AG04450 (cell line): ENCODE data around the gene ANKRD17. TPM values are rescaled to one million over a fixed set of nuclear protein-coding genes. Genes with fewer than 3 reads are reported as not detected.

Source experiments
- CTCF ChIA-PET: fragments of 300-600, 350-600 bp; formaldehyde crosslinking; extraction: SDS; loops from one replicate; lab custom pipeline; 2022; ENCODE audit warnings: antibody characterized with exemption, inconsistent platforms; lab: Charles Lee
- POLR2A ChIA-PET: fragments of 350-600 bp; formaldehyde crosslinking; extraction: SDS; loops from one replicate; lab custom pipeline; 2021; ENCODE audit warnings: antibody characterized with exemption, inconsistent platforms; lab: Yijun Ruan, JAX
- DNase-seq: peaks from one replicate; pipeline ENCODE4 v3.0.0-alpha.2; 2011; ENCODE audit warnings: low read depth, low spot score
- H3K27ac ChIP-seq: one replicate; pipeline ENCODE4 v1.5.1; 2012; ENCODE audit warnings: low read depth, low read length, control low read depth
- H3K27me3 ChIP-seq: one replicate; pipeline ENCODE4 v1.6.0; 2012; ENCODE audit warnings: low read length; ENCODE audit not compliant: control insufficient read depth, insufficient read depth
- H3K4me3 ChIP-seq: 2 replicates; pipeline ENCODE4 v1.5.1; 2011; ENCODE audit warnings: mild to moderate bottlenecking, low read depth, low read length, control low read depth
- H3K9me3 ChIP-seq: 2 replicates; pipeline ENCODE4 v1.5.1; 2012; ENCODE audit warnings: low read length; ENCODE audit not compliant: control insufficient read depth, insufficient read depth
- polyA plus RNA-seq: library from polyadenylated mRNA; depleted of rRNA; stranded (reverse); fragments of >200 nt; gene quantifications from 2 replicates; pipeline ENCODE4 v1.2.3, GENCODE V29; 2011
- TF ChIP-seq, protein P1 (sequence below): IDR thresholded peaks from 2 replicates; pipeline ENCODE4 v1.5.1; 2011; ENCODE audit warnings: low read depth, low read length, control low read depth, inconsistent platforms

Gene ANKRD17
- polyA plus RNA-seq, 1 experiment = 71.1 TPM

DNA sequence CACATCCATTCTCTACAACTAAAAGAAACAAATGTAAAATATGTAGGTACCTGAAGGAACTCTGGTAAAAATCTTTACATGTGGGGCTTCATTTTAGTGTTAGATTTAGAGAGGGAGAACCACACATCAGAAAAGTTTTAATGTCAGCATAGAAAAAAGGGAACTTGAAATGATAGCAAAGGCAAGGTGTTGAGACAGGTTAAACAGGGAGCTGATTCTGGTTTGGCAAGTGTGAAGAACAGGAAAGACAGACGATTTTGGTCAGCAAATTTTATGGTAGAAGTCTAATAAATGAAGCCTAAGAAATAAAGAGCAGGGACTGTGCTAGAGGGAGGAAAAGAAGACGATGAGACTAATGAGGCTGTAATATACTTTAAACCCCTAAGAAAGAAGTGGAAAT lies 121.5 kb downstream of the ANKRD17 start:
- no peak overlapping the region for H3K4me3 ChIP-seq
- no peaks in the 10 kb centered on the region for H3K9me3 ChIP-seq
- no peak for DNase-seq
- TF ChIP-seq, protein P1, sequence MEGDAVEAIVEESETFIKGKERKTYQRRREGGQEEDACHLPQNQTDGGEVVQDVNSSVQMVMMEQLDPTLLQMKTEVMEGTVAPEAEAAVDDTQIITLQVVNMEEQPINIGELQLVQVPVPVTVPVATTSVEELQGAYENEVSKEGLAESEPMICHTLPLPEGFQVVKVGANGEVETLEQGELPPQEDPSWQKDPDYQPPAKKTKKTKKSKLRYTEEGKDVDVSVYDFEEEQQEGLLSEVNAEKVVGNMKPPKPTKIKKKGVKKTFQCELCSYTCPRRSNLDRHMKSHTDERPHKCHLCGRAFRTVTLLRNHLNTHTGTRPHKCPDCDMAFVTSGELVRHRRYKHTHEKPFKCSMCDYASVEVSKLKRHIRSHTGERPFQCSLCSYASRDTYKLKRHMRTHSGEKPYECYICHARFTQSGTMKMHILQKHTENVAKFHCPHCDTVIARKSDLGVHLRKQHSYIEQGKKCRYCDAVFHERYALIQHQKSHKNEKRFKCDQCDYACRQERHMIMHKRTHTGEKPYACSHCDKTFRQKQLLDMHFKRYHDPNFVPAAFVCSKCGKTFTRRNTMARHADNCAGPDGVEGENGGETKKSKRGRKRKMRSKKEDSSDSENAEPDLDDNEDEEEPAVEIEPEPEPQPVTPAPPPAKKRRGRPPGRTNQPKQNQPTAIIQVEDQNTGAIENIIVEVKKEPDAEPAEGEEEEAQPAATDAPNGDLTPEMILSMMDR = no peak
- H3K27me3 ChIP-seq = no peaks in the 10 kb centered on the region
- CTCF ChIA-PET = no interaction called here
- no peak overlapping the region for H3K27ac ChIP-seq
- POLR2A ChIA-PET = no interaction called here

DNA sequence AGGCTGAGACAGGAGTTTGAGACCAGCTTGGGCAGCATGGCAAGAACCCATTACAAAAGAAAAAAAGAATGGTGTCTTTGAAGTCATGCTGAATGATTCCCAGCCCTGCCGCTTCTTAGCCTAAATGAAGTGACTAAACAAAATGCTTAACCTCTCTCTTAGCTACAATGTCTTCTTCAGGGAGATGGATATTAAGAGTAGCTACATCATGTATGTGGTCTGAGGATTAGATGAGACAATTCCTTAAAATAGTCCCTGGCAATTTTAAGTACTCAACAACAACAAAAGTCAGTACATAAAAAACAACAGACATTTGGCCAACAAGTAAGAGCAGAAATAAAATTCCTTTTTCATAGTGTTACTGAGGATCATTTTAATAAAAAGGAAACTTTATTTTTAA lies 124.8 kb downstream of the ANKRD17 start:
- Histone ChIP-seq H3K27me3 (no peaks in the 10 kb centered on the region), H3K4me3 (no peak overlapping the region), H3K9me3 (no peaks in the 10 kb centered on the region), H3K27ac (no peak overlapping the region)
- ChIA-PET CTCF (no interaction called here), POLR2A (no interaction called here)
- TF ChIP-seq, protein P1 = no peak
- DNase-seq = no peak

DNA sequence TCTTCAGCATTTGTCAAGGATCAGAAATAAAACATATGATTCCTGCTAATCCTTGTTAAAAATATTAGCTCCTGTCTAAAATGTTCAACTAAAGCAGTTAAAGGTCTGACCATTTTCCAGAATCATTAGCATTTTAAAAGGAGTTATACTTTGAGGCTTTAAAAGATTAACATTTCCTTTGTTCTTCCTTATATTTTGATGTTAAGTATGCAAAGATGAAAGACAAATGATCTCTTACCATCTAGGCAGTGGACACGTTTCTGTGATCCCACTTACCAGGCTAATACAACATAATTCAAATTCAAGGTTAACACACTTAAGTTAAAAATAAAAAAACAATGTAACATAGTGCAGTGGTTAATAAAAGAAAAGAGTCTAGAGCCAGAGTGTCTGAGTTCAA lies 127.3 kb downstream of the ANKRD17 start:
- POLR2A ChIA-PET = no interaction called here
- CTCF ChIA-PET = no interaction called here
- no peak overlapping the region for H3K27ac ChIP-seq
- no peak for DNase-seq
- TF ChIP-seq, protein P1 = no peak
- no peaks in the 10 kb centered on the region for H3K9me3 ChIP-seq
- no peaks in the 10 kb centered on the region for H3K27me3 ChIP-seq
- no peak overlapping the region for H3K4me3 ChIP-seq

DNA sequence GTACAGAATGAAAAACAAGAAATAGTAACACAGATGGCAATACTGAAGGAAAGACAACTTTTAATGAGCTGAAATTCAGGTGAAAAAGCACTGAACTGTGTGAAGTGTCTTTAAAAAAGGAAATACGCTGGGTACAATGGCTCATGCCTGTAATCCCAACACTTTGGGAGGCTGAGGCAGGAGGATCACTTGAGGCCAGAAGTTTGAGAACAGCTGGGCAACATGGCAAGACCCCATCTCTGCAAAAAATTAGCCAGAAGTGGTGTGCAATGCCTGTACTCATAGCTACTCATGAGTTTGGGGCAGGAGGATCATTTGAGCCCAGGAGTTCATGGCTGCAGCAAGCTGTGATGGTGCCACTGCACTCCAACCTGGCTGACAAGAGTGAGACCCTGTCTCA lies 129.3 kb downstream of the ANKRD17 start:
- H3K27me3 ChIP-seq = no peaks in the 10 kb centered on the region
- CTCF ChIA-PET = interaction anchor here (3.6 kb wide), 1 partner anchor 128 kb away, joined by 34 read pairs; the partner anchor contains the start of gene ANKRD17
- TF ChIP-seq, protein P1 = no peak
- no peak overlapping the region for H3K4me3 ChIP-seq
- no peak overlapping the region for H3K27ac ChIP-seq
- H3K9me3 ChIP-seq = no peaks in the 10 kb centered on the region
- POLR2A ChIA-PET = interaction anchor here (0.7 kb wide), 1 partner anchor 11 kb away, joined by 5 read pairs; no protein-coding TSS in a partner anchor
- no peak for DNase-seq

DNA sequence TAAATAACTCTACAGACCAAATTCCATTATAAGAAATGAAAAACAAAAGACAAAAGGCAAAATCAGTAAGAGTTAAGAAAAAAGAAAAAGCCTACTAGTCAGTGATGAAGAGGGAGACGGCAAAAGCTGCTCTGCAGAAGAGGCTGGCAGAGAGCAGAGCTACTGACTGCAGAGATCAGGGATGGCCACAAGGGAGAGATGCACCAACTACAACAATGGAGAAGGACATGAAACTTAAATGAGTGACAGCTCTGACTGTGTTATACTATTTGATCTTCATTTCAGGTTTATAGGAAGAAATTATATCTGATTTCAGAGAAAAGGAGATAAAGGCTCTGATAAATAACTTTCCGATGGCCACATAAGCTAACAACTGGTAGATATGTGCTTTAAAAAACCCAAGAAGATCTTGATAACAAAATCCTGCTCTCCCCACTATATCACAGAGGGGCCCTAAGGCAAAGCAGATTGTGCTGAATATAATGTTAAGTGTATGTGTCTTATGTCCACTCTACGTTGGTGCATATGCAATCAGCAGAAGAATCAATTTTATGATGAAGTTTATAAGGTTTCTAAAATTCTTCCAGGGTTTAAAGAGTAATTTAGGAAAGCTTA lies 130.7 kb downstream of the ANKRD17 start:
- DNase-seq = no peak
- H3K27me3 ChIP-seq = no peaks in the 10 kb centered on the region
- no peak overlapping the region for H3K27ac ChIP-seq
- TF ChIP-seq, protein P1 = peak; percentile 35; the same call in 1 of the 2 replicates
- ChIA-PET CTCF (interaction anchor here (1.0 to 3.6 kb wide), 4 partner anchors 9 to 129 kb away, joined by 4 to 34 read pairs (median 6); partner anchors contain the start of gene ANKRD17), POLR2A (no interaction called here)
- no peaks in the 10 kb centered on the region for H3K9me3 ChIP-seq
- H3K4me3 ChIP-seq = no peak overlapping the region
